ENCODE results near the gene LDLRAP1. TPM values are rescaled to one million over a fixed set of nuclear protein-coding genes. Genes with fewer than 3 reads are reported as not detected.

Gene LDLRAP1
- total and polyA plus RNA-seq, 2 of the 4 experiments (the other 2 are of a cell fraction) = 4.5 to 14.4 TPM

DNA sequence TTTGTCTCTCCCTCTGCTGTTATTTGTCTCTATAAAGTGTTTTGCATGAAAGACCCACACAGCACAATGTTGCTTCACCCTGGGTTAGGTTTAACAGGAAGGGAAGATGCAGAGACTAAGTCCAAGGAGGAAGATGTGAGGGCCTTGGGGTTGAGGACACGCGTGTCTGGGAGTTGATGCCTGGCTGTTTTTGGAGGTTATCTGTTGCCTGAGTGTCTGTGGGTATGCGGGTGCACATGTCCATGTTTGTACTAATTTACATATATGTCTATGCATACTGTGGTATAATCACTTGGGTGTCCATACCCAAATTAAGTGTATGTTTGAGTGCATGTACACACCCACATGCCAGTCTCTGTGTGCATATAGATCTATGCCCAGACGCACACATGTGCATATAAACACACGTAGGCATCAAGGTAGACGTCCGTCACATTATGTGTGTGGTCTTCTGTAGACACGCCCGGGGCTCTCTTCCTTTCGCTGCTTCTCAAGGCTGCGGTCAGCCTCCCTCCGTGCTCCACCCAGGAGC is 72.2 kb downstream of the LDLRAP1 start:
- no TSS peak for BruUV-seq (replicated peaks)
- CTCF ChIA-PET = no interaction called here
- 40% methylated on average over 2 of the region's 12 CpGs; no CpG with 5 or more reads in 1 of the 2 experiments for WGBS, 2 experiments (ENCODE audit: extremely low coverage in 2 of 2, insufficient read length in 1 of 2)
- Histone ChIP-seq H2AK5ac (ENCODE audit: low read depth, low read length) (peak overlapping the region; percentile 86), H3K4me3 (ENCODE audit: insufficient read depth, low read depth, low read length) (peak overlapping the region; percentile 54), H3K79me1 (ENCODE audit: low read depth in 1 of 2, low read length in 2 of 2) (peaks cover 5 to 13% of the 10 kb centered on the region in 2 experiments; a peak in 2 of 4 replicates), H2AFZ (replicated peaks; ENCODE audit: low read length, poor library complexity) (peak overlapping the region; percentile 94), H3K4me1 (ENCODE audit: control insufficient read depth, insufficient read depth, low read length) (peaks cover 7% of the 10 kb centered on the region; the same call in 1 of the 2 replicates), H3K27me3 (ENCODE audit: control insufficient read depth, insufficient read depth, low read length) (peaks cover 21% of the 10 kb centered on the region), H3K9me1 (ENCODE audit: insufficient read depth, low read length) (0 out of 2 replicates have a peak, but pooled peaks cover 2% of the 10 kb centered on the region), H2BK5ac (ENCODE audit: low read depth, low read length, poor library complexity, severe bottlenecking) (no peak overlapping the region), H4K8ac (ENCODE audit: low read depth in 2 of 2, low read length in 2 of 2) (peak overlapping the region; percentile 21 to 68; a peak in 1 of 4 replicates), H3K9ac (ENCODE audit: low read depth, low read length) (peak overlapping the region; percentile 30), H3K23ac (ENCODE audit: low read depth, low read length) (peak overlapping the region; percentile 66), H3K56ac (ENCODE audit: extremely low read depth, insufficient read depth, low read length) (no peak overlapping the region), H2BK120ac (ENCODE audit: low read depth, low read length) (peak overlapping the region; percentile 49; the same call in 1 of the 2 replicates), H3K27ac (ENCODE audit: insufficient read depth, low read length) (no peak overlapping the region; the same call in 1 of the 2 replicates), H3K18ac (ENCODE audit: low read depth, low read length) (no peak overlapping the region), H3K9me3 (ENCODE audit: control insufficient read depth, insufficient read depth, low read length) (no peaks in the 10 kb centered on the region), H4K5ac (ENCODE audit: low read depth, low read length) (no peak overlapping the region), H3K14ac (replicated peaks; ENCODE audit: low read depth, low read length) (peak overlapping the region; percentile 70), H2BK20ac (ENCODE audit: low read depth, low read length) (no peak overlapping the region; the same call in 1 of the 2 replicates), H4K20me1 (ENCODE audit: insufficient read depth, low read length) (peaks cover 17% of the 10 kb centered on the region; the same call in 1 of the 2 replicates), H3K4ac (ENCODE audit: low read depth, low read length) (peak overlapping the region; percentile 62; the same call in 1 of the 2 replicates), H4K91ac (ENCODE audit: insufficient read depth, low read depth, low read length) (no peak overlapping the region; the same call in 1 of the 2 replicates), H2AK9ac (replicated peaks; ENCODE audit: low read depth, low read length, poor library complexity) (peak overlapping the region; percentile 69), H3K4me2 (ENCODE audit: low read depth, low read length) (peak overlapping the region; percentile 74), H2BK15ac (ENCODE audit: low read depth, low read length) (no peak overlapping the region; the same call in 2 of the 3 replicates), H3K36me3 (ENCODE audit: control insufficient read depth, insufficient read depth, low read length) (no peaks in the 10 kb centered on the region)
- dilution Hi-C loops (cut with HindIII; ENCODE audit: low sequenced_read_pairs, unreplicated experiment) (no loop called here), in situ Hi-C loops (cut with MboI; ENCODE audit: low sequenced_read_pairs) (no loop called here), intact Hi-C loops (cut with micrococcal nuclease) (loop anchor here (2.0 to 5.0 kb wide), 2 partner anchors 52 to 79 kb away; no protein-coding TSS in a partner anchor)
- ATAC-seq (ENCODE audit: low read depth) (no peak), DNase-seq (no peak)
- POLR2A ChIA-PET (ENCODE audit: unreplicated experiment) = no interaction called here
- TF ChIP-seq MXI1 (IDR thresholded peaks at IDR 0.05; ENCODE audit: borderline replicate concordance, low read depth, low read length) (no peak), NFE2L2 (IDR thresholded peaks at IDR 0.05; ENCODE audit: low read depth, low read length) (no peak), POLR2A (IDR thresholded peaks at IDR 0.05; ENCODE audit: low read depth, low read length) (no peak), RAD21 (IDR thresholded peaks at IDR 0.05; ENCODE audit: low read length) (no peak), CHD1 (IDR thresholded peaks at IDR 0.05; ENCODE audit: low read depth, low read length) (no peak), SMC3 (IDR thresholded peaks at IDR 0.05; ENCODE audit: low read depth, low read length) (no peak), RCOR1 (IDR thresholded peaks at IDR 0.05; ENCODE audit: insufficient replicate concordance, low read length) (no peak), BHLHE40 (IDR thresholded peaks at IDR 0.05; ENCODE audit: low read depth, low read length) (no peak), MAZ (IDR thresholded peaks at IDR 0.05; ENCODE audit: borderline replicate concordance, low read depth, low read length) (no peak), FOS (IDR thresholded peaks at IDR 0.05; ENCODE audit: low read depth, low read length) (no peak), CEBPB (IDR thresholded peaks at IDR 0.05; ENCODE audit: low read depth, low read length) (no peak), MAFK (IDR thresholded peaks at IDR 0.05; ENCODE audit: low read depth, low read length) (no peak)
- TF ChIP-seq, protein P1, sequence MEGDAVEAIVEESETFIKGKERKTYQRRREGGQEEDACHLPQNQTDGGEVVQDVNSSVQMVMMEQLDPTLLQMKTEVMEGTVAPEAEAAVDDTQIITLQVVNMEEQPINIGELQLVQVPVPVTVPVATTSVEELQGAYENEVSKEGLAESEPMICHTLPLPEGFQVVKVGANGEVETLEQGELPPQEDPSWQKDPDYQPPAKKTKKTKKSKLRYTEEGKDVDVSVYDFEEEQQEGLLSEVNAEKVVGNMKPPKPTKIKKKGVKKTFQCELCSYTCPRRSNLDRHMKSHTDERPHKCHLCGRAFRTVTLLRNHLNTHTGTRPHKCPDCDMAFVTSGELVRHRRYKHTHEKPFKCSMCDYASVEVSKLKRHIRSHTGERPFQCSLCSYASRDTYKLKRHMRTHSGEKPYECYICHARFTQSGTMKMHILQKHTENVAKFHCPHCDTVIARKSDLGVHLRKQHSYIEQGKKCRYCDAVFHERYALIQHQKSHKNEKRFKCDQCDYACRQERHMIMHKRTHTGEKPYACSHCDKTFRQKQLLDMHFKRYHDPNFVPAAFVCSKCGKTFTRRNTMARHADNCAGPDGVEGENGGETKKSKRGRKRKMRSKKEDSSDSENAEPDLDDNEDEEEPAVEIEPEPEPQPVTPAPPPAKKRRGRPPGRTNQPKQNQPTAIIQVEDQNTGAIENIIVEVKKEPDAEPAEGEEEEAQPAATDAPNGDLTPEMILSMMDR (conservative IDR thresholded peaks at IDR 0.05; ENCODE audit: low read depth, low read length) = no peak
- TF ChIP-seq, protein P2, sequence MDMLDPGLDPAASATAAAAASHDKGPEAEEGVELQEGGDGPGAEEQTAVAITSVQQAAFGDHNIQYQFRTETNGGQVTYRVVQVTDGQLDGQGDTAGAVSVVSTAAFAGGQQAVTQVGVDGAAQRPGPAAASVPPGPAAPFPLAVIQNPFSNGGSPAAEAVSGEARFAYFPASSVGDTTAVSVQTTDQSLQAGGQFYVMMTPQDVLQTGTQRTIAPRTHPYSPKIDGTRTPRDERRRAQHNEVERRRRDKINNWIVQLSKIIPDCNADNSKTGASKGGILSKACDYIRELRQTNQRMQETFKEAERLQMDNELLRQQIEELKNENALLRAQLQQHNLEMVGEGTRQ (IDR thresholded peaks at IDR 0.05; ENCODE audit: low read depth, low read length) = no peak
- TF ChIP-seq, protein P3, sequence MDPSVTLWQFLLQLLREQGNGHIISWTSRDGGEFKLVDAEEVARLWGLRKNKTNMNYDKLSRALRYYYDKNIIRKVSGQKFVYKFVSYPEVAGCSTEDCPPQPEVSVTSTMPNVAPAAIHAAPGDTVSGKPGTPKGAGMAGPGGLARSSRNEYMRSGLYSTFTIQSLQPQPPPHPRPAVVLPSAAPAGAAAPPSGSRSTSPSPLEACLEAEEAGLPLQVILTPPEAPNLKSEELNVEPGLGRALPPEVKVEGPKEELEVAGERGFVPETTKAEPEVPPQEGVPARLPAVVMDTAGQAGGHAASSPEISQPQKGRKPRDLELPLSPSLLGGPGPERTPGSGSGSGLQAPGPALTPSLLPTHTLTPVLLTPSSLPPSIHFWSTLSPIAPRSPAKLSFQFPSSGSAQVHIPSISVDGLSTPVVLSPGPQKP (IDR thresholded peaks at IDR 0.05; ENCODE audit: borderline replicate concordance, low read depth, low read length) = no peak
